Astrocyte of the cerebellum (primary cell): ENCODE measurements around the gene AGO3.

Experiments used
- DNase-seq: peaks from one replicate; pipeline ENCODE4 v3.0.0-alpha.2; 2011; ENCODE audit warnings: low read depth
- H3K4me3 ChIP-seq: 2 replicates; pipeline ENCODE4 v1.5.1; 2011; ENCODE audit warnings: mild to moderate bottlenecking, low read depth, low read length, moderate library complexity
- in situ Hi-C: cut with HindIII; loops from 2 replicates; pipeline ENCODE4 v1.10.0; 2017; ENCODE audit warnings: low sequenced_read_pairs
- TF ChIP-seq, protein P1 (sequence below): IDR thresholded peaks from 2 replicates; pipeline ENCODE4 v1.5.1; 2012; ENCODE audit warnings: low read length, low read depth, moderate library complexity, mild to moderate bottlenecking; ENCODE audit errors: missing control alignments

AGO3 gene

GRCh38 chr1:35930593-35931445, at the start of gene AGO3:
Gene AGO3 (plus strand): TSS chr1:35931105. CDS start chr1:35931427, 322 bp downstream.
- in situ Hi-C loops, result no loop called here
- TF ChIP-seq, protein P1, sequence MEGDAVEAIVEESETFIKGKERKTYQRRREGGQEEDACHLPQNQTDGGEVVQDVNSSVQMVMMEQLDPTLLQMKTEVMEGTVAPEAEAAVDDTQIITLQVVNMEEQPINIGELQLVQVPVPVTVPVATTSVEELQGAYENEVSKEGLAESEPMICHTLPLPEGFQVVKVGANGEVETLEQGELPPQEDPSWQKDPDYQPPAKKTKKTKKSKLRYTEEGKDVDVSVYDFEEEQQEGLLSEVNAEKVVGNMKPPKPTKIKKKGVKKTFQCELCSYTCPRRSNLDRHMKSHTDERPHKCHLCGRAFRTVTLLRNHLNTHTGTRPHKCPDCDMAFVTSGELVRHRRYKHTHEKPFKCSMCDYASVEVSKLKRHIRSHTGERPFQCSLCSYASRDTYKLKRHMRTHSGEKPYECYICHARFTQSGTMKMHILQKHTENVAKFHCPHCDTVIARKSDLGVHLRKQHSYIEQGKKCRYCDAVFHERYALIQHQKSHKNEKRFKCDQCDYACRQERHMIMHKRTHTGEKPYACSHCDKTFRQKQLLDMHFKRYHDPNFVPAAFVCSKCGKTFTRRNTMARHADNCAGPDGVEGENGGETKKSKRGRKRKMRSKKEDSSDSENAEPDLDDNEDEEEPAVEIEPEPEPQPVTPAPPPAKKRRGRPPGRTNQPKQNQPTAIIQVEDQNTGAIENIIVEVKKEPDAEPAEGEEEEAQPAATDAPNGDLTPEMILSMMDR, result no peak
- peak; percentile 28 for DNase-seq
- peak within 1 kb of the TSS; percentile 89 for H3K4me3 ChIP-seq

- no peak overlapping the region for H3K4me3 ChIP-seq
- TF ChIP-seq, protein P1, result no peak
- DNase-seq, result no peak
- in situ Hi-C loops, result no loop called here
These were observed 49.0 kb upstream of the AGO3 start for GRCh38 chr1:35881850-35882273.

- H3K4me3 ChIP-seq, result peak overlapping the region; percentile 100
- in situ Hi-C loops, result no loop called here
- TF ChIP-seq, protein P1, result no peak
- no peak for DNase-seq
These were observed 48.3 kb upstream of the AGO3 start for GRCh38 chr1:35882586-35882944.

DNA sequence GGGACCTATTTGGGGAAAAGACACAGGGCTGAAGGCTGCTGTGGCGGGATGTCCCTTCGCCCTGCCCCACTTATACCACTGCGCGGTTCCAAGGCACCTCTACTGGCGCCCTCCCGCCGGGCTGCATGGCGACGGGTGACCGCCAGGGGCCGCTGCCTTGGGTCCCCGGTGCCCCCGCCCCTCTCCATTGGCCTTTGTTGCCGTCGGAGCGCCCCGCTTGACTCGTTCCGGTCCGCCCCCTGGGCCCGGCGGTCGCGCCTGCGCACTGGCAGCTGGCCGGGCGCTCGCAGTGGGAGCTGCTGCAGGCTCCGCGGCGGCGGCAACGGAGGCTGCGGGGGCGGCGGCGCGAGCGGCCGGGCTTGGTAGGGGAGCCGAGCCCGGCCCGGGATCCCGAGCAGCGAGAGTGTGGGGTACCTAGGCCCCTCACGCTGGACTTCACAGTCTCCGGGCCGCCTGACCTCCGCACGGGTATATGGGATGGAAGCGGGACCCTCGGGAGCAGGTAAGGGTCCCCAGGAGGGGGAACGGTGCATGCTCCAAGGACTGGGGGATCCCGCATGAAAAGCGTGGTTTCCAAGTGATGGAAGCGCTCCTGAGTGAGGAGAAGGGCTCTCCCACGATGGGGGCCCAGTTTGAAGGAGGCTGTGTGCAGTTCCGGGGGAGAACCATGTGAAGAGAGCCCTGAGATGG, 47.8 kb upstream of the AGO3 start, which contains the start of gene AGO1:
AGO1 (plus strand) TSS at position 265 of the 690 bp plus-strand sequence; CDS start at position 478, 213 bp downstream.
- in situ Hi-C loops, result no loop called here

GRCh38 chr1:35883635-35884101, 47.2 kb upstream of the AGO3 start:
- in situ Hi-C loops, result no loop called here
- DNase-seq, result no peak

More for the DNA sequence above, 47.8 kb upstream of the AGO3 start, which contains the start of gene AGO1:
- DNase-seq, result peak; percentile 74
- peak within 1 kb of the TSS; percentile 100 for H3K4me3 ChIP-seq
- TF ChIP-seq, protein P1, result peak; percentile 83

GRCh38 chr1:35884934-35885333, 46.0 kb upstream of the AGO3 start:
- no peak overlapping the region for H3K4me3 ChIP-seq
- in situ Hi-C loops, result no loop called here
- TF ChIP-seq, protein P1, result no peak
- no peak for DNase-seq

More at GRCh38 chr1:35883635-35884101, 47.2 kb upstream of the AGO3 start:
- TF ChIP-seq, protein P1, result no peak
- H3K4me3 ChIP-seq, result peak overlapping the region; percentile 100
